A673 (cell line): ENCODE results near the gene ADARB2. TPM values are rescaled to one million over a fixed set of nuclear protein-coding genes. Genes with fewer than 3 reads are reported as not detected.

Source experiments
- BruUV-seq: library from RNA; stranded (reverse); fragments of 400-500 nt; replicated peaks from 2 replicates; lab custom pipeline; 2021; lab: Mats Ljungman, UMichigan
- CTCF ChIA-PET: fragments of 300-600 bp; sonication (Branson Sonifier 250); formaldehyde crosslinking; loops from one replicate; lab custom pipeline; 2022; ENCODE audit warnings: antibody characterized with exemption; lab: Charles Lee
- POLR2A ChIA-PET: fragments of 300-600 bp; sonication (Branson Sonifier 250); formaldehyde crosslinking; loops from one replicate; lab custom pipeline; 2022; ENCODE audit warnings: antibody characterized with exemption; ENCODE audit not compliant: low non-redundant PET; lab: Charles Lee
- DNase-seq: peaks from one replicate; pipeline ENCODE4 v3.0.0-alpha.2; 2015; ENCODE audit warnings: low spot score
- H3K27ac ChIP-seq: fragments of 200-600 bp; sonication (generic); 2 replicates; pipeline ENCODE4 v1.5.1; 2016; ENCODE audit warnings: mixed run types, low read depth, mild to moderate bottlenecking, mixed read lengths, antibody characterized with exemption, low read length; ENCODE audit not compliant: poor library complexity, severe bottlenecking
- H3K27me3 ChIP-seq: fragments of 200-600 bp; sonication (generic); replicated peaks from 2 replicates; pipeline ENCODE4 v1.6.1; 2017; ENCODE audit warnings: mixed run types, low read depth, mild to moderate bottlenecking, mixed read lengths, antibody characterized with exemption, low read length; ENCODE audit not compliant: insufficient read depth, poor library complexity
- H3K36me3 ChIP-seq: fragments of 200-600 bp; sonication (generic); 2 replicates; pipeline ENCODE4 v1.6.1; 2016; ENCODE audit warnings: mixed run types, mild to moderate bottlenecking, mixed read lengths, antibody characterized with exemption, low read length; ENCODE audit not compliant: insufficient read depth, poor library complexity, severe bottlenecking
- H3K4me1 ChIP-seq: fragments of 200-600 bp; sonication (generic); 2 replicates; pipeline ENCODE4 v1.6.1; 2017; ENCODE audit warnings: mixed run types, mild to moderate bottlenecking, mixed read lengths, antibody characterized with exemption, low read length; ENCODE audit not compliant: insufficient read depth, poor library complexity, severe bottlenecking
- H3K4me3 ChIP-seq: fragments of 200-600 bp; sonication (generic); 2 replicates; pipeline ENCODE4 v1.5.1; 2016; ENCODE audit warnings: low read depth, mixed run types, mild to moderate bottlenecking, mixed read lengths, low read length; ENCODE audit not compliant: poor library complexity, severe bottlenecking
- H3K9me3 ChIP-seq: fragments of 200-600 bp; sonication (generic); 2 replicates; pipeline ENCODE4 v1.6.1; 2016; ENCODE audit warnings: mixed run types, low read depth, mild to moderate bottlenecking, mixed read lengths, antibody characterized with exemption, low read length; ENCODE audit not compliant: poor library complexity, severe bottlenecking
- EZH2 ChIP-seq: fragments of 200-600 bp; sonication (generic); IDR thresholded peaks from 2 replicates; pipeline ENCODE4 v1.6.1; 2017; ENCODE audit warnings: borderline replicate concordance, low read depth, mild to moderate bottlenecking, mixed read lengths, antibody characterized with exemption, low read length; ENCODE audit not compliant: poor library complexity, severe bottlenecking
- intact Hi-C: fragments of 100-400 bp; cut with micrococcal nuclease; formaldehyde crosslinking; loops from one replicate; pipeline ENCODE4 v1.10.0; 2022; ENCODE audit not compliant: unreplicated experiment
- total RNA-seq: library from RNA; stranded (reverse); gene quantifications from 2 replicates; pipeline ENCODE4 v1.2.3, GENCODE V29; 2021
- TF ChIP-seq, protein P1 (sequence below): fragments of 300-800, 200-600 bp; sonication (generic); conservative IDR thresholded peaks from 2 replicates; pipeline ENCODE4 v1.5.1; 2017; ENCODE audit warnings: low read depth, mild to moderate bottlenecking, antibody characterized with exemption, low read length, moderate library complexity, mixed read lengths

The ADARB2 gene
- total RNA-seq, 1 experiment from 2014 or later: not detected

DNA sequence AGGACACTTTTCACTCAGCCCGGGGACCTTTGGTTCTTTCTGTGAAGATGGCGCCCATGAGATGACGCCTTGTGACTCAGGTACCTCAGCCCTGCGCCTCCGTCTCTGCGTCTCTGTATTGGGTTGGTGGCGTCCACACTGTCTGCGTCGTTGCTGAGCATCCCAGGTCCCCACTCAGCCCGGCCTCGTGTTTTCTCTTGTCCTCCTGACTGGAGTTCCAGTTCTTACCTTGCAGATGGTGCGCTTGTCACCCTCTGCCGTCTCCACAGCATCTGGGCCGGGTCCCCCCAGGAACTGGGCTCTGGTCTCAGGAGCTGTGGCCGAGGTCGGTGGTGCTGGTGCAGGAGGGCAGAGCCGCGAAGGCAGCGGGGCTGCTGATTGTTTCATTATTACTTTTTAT, 530.7 kb downstream of the ADARB2 start:
- ChIA-PET CTCF (no interaction called here), POLR2A (no interaction called here)
- no peak for TF ChIP-seq EZH2
- TF ChIP-seq, protein P1, sequence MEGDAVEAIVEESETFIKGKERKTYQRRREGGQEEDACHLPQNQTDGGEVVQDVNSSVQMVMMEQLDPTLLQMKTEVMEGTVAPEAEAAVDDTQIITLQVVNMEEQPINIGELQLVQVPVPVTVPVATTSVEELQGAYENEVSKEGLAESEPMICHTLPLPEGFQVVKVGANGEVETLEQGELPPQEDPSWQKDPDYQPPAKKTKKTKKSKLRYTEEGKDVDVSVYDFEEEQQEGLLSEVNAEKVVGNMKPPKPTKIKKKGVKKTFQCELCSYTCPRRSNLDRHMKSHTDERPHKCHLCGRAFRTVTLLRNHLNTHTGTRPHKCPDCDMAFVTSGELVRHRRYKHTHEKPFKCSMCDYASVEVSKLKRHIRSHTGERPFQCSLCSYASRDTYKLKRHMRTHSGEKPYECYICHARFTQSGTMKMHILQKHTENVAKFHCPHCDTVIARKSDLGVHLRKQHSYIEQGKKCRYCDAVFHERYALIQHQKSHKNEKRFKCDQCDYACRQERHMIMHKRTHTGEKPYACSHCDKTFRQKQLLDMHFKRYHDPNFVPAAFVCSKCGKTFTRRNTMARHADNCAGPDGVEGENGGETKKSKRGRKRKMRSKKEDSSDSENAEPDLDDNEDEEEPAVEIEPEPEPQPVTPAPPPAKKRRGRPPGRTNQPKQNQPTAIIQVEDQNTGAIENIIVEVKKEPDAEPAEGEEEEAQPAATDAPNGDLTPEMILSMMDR: no peak
- Histone ChIP-seq H3K27ac (no peak overlapping the region), H3K4me3 (no peak overlapping the region), H3K4me1 (no peaks in the 10 kb centered on the region), H3K27me3 (peaks cover 37% of the 10 kb centered on the region), H3K36me3 (no peaks in the 10 kb centered on the region), H3K9me3 (no peaks in the 10 kb centered on the region)
- no peak for DNase-seq
- no TSS peak for BruUV-seq
- intact Hi-C loops: no loop called here

DNA sequence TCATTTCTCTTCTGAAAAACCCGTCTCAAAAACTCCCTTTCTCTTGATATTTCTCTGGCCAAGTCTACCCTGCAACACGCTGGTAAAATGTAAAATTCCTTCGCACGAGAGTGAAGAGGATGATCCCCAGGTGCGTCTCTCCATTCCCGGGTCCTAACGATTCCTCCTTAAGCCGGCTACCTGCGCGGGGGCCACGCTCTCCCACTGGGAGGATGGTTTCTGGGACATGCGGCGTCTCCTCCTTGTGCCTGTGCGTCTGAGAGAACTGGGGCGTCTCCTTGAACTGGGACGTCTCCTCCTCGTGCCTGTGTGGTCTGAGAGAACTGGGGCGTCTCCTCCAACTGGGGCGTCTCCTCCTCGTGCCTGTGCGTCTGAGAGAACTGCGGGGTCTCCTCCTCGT, 531.2 kb downstream of the ADARB2 start:
- H3K27me3 ChIP-seq: peaks cover 35% of the 10 kb centered on the region
- intact Hi-C loops: no loop called here
- CTCF ChIA-PET: no interaction called here
- POLR2A ChIA-PET: no interaction called here
- H3K27ac ChIP-seq: no peak overlapping the region
- TF ChIP-seq, protein P1: no peak
- no peak for TF ChIP-seq EZH2
- no TSS peak for BruUV-seq
- no peaks in the 10 kb centered on the region for H3K36me3 ChIP-seq
- no peak for DNase-seq
- no peaks in the 10 kb centered on the region for H3K9me3 ChIP-seq
- H3K4me1 ChIP-seq: no peaks in the 10 kb centered on the region
- no peak overlapping the region for H3K4me3 ChIP-seq

DNA sequence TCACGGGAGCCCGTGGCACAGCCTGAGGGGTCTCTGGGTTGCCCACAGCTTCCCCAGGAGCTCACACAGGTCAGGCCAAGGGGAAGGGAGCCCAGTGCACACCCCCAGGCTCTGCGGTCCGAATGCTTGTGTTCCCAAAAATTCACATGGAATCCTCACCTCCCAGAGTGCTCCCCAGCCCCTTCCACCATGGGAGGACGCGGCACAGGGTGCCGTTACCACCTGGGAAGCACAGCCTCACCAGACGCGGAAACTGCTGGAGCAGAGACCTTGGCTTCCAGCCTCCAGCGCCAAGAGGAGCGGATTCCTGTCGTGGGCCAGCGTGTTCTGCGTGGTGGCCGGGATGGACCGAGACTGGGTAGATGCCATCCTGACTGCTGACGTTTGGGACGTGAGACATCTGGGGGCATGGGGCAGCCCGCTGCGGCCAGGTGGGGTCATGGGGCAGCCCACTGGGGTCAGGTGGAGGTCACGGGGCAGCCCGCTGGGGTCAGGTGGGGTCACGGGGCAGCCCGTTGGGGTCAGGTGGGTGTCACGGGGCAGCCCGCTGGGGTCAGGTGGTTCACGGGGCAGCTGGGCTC, 531.8 kb downstream of the ADARB2 start:
- no TSS peak for BruUV-seq
- Histone ChIP-seq H3K4me3 (no peak overlapping the region), H3K9me3 (no peaks in the 10 kb centered on the region), H3K4me1 (no peaks in the 10 kb centered on the region), H3K27me3 (peaks cover 36% of the 10 kb centered on the region), H3K36me3 (no peaks in the 10 kb centered on the region), H3K27ac (no peak overlapping the region)
- CTCF ChIA-PET: no interaction called here
- intact Hi-C loops: no loop called here
- no peak for DNase-seq
- POLR2A ChIA-PET: no interaction called here
- TF ChIP-seq EZH2: no peak
- TF ChIP-seq, protein P1: no peak
